ENCODE data around the gene C2orf92. TPM values are rescaled to one million over a fixed set of nuclear protein-coding genes. Genes with fewer than 3 reads are reported as not detected.

C2orf92 gene
- total RNA-seq, 1 experiment from 2014 or later, result 8.6 TPM

- no peak for DNase-seq (ENCODE audit: low spot score)
These were observed 76.1 kb downstream of the C2orf92 start for GRCh38 chr2:97745474-97746174.

- DNase-seq (ENCODE audit: low spot score), result no peak
These were observed 77.8 kb downstream of the C2orf92 start for GRCh38 chr2:97747285-97747684.

- DNase-seq (ENCODE audit: low spot score), result no peak
These were observed 78.2 kb downstream of the C2orf92 start for GRCh38 chr2:97747716-97748115.

- no peak for DNase-seq (ENCODE audit: low spot score)
These were observed 80.1 kb downstream of the C2orf92 start for GRCh38 chr2:97749581-97749980.

- DNase-seq (ENCODE audit: low spot score), result no peak
These were observed 80.5 kb downstream of the C2orf92 start for GRCh38 chr2:97750017-97750416.

- peak; percentile 34 for DNase-seq (ENCODE audit: low spot score)
These were observed 82.2 kb downstream of the C2orf92 start for GRCh38 chr2:97751752-97752151.

Other genes with a start within 250 kb of the C2orf92 start
- 14.1 and 15.9 TPM in 2 replicates for gene ANKRD36B, start 79.8 kb upstream of the C2orf92 start, total RNA-seq (2014; rRNA removed; shearing (Covaris generic))
- gene COX5B, start 23.7 kb upstream of the C2orf92 start, total RNA-seq (2014; rRNA removed; shearing (Covaris generic)), result 238 and 344 TPM in 2 replicates
- 63.5 and 63.7 TPM in 2 replicates for gene ACTR1B, start 5.7 kb upstream of the C2orf92 start, total RNA-seq (2014; rRNA removed; shearing (Covaris generic))
- gene ZAP70, start 43.9 kb downstream of the C2orf92 start, total RNA-seq (2014; rRNA removed; shearing (Covaris generic)), result not detected in 2 replicates